Measurements from ENCODE around the gene STAT5B. TPM values are rescaled to one million over a fixed set of nuclear protein-coding genes. Genes with fewer than 3 reads are reported as not detected.

Gene STAT5B
- polyA plus RNA-seq, 1 donor: 57.7 TPM

DNA sequence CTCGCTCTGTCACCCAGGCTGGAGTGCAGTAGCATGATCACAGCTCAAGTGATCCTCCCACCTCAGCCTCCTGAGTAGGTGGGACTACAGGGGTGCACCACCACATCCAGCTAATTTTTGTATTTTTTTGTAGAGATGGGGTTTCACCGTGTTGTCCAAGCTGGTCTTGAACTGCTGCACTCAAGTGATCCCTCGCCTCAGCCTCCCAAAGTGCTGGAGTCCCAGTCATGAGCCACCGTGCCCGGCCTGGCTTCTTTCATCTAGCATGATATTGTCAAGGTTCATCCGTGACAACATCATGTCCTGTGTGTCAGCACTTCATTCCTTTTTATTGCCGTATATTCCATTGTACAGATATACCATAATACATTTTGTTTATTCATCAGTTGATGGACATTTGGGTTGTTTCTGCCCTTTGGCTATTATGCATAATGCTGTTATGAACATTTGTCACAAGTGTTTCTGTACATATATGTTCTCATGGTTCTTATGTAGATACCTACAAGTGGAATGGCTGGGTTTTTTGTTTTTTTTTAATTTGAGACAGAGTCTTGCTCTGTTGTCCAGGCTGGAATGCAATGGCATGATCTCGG is 78.5 kb downstream of the STAT5B start:
- DNase-seq: no peak
- H3K27ac ChIP-seq (ENCODE audit: low read length): no peak overlapping the region
- H3K36me3 ChIP-seq (ENCODE audit: control insufficient read depth, insufficient read depth, low read length): peaks cover 25% of the 10 kb centered on the region
- WGBS (ENCODE audit: insufficient coverage, low lambda C conversion rate): 100% methylated on average over 2 of the region's 8 CpGs
- peaks cover 29% of the 10 kb centered on the region for H3K4me1 ChIP-seq (ENCODE audit: control insufficient read depth, insufficient read depth, low read length)
- no peaks in the 10 kb centered on the region for H3K27me3 ChIP-seq (ENCODE audit: control insufficient read depth, insufficient read depth, low read length)
- H3K9me3 ChIP-seq (ENCODE audit: control insufficient read depth, low read depth, low read length): no peaks in the 10 kb centered on the region
- no peak overlapping the region for H3K4me3 ChIP-seq (ENCODE audit: low read length)

DNA sequence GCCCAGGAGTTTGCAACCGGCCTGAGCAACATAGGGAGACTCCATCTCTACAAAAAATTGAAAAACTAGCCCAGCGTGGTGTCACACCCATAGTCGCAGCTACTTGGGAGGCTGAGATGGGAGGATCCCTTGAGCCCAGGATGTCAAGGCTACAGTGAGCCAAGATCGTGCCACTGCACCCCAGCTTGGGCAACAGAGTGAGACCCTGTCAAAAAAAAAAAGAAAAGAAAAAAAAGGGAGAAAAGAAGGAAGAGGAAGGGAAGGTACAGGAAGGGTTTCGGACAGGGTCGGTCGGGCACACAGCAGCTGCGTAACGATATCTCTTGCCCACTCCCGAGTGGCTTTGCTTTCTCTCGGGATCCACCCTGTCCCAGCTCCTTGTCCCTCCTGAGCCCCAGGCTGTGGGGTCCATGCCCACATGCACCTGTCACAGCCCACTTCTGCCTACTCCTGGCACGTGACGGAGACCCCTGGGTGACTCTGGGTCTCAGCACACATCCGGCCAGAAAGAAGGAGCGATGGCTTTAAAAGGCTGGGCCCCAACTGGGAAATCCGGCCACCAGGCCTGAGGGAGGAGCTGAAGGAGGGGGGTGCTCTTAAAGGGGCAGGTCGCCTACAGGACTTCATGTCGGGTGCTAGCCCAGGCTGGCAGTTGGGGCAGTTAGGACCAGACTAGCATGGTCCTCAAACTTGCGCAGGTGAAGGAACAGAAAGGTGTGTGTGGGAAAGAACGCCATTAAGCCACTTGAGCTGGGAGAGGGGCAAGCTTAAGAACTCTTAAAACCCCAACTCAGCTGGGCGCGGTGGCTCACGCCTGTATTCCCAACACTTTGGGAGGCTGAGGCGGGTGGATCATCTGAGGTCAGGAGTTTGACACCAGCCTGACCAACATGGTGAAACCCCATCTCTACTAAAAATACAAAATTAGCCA is 82.0 kb downstream of the STAT5B start, which contains the start of gene GHDC:
Gene GHDC, minus strand, starts transcription at position 526 of the 931 bp plus-strand sequence. CDS start 913 bp downstream, outside the sequence.
- no peak within 1 kb of the TSS for H3K27ac ChIP-seq (ENCODE audit: low read length)
- H3K27me3 ChIP-seq (ENCODE audit: control insufficient read depth, insufficient read depth, low read length): no peaks in the 10 kb centered on the region
- DNase-seq: peak; percentile 79 to 86
- peak within 1 kb of the TSS; percentile 75 for H3K4me3 ChIP-seq (ENCODE audit: low read length)
- no peaks in the 10 kb centered on the region for H3K9me3 ChIP-seq (ENCODE audit: control insufficient read depth, low read depth, low read length)
- peaks cover 7% of the 10 kb centered on the region for H3K36me3 ChIP-seq (ENCODE audit: control insufficient read depth, insufficient read depth, low read length)
- no CpG with 5 or more reads among the region's 24 CpGs for WGBS (ENCODE audit: insufficient coverage, low lambda C conversion rate)
- peaks cover 14% of the 10 kb centered on the region for H3K4me1 ChIP-seq (ENCODE audit: control insufficient read depth, insufficient read depth, low read length)

GRCh38 chr17:42193216-42193968 is 82.8 kb downstream of the STAT5B start:
- no peak for DNase-seq
- no peak overlapping the region for H3K27ac ChIP-seq (ENCODE audit: low read length)
- no peaks in the 10 kb centered on the region for H3K9me3 ChIP-seq (ENCODE audit: control insufficient read depth, low read depth, low read length)
- 100% methylated on average over 1 of the region's 12 CpGs for WGBS (ENCODE audit: insufficient coverage, low lambda C conversion rate)
- H3K4me3 ChIP-seq (ENCODE audit: low read length): peak overlapping the region; percentile 75
- peaks cover 5% of the 10 kb centered on the region for H3K36me3 ChIP-seq (ENCODE audit: control insufficient read depth, insufficient read depth, low read length)
- peaks cover 14% of the 10 kb centered on the region for H3K4me1 ChIP-seq (ENCODE audit: control insufficient read depth, insufficient read depth, low read length)
- no peaks in the 10 kb centered on the region for H3K27me3 ChIP-seq (ENCODE audit: control insufficient read depth, insufficient read depth, low read length)

GRCh38 chr17:42192189-42193126 is 83.7 kb downstream of the STAT5B start:
- no peak overlapping the region for H3K4me3 ChIP-seq (ENCODE audit: low read length)
- H3K27ac ChIP-seq (ENCODE audit: low read length): no peak overlapping the region
- no peaks in the 10 kb centered on the region for H3K9me3 ChIP-seq (ENCODE audit: control insufficient read depth, low read depth, low read length)
- H3K4me1 ChIP-seq (ENCODE audit: control insufficient read depth, insufficient read depth, low read length): peaks cover 14% of the 10 kb centered on the region
- no peak for DNase-seq
- H3K27me3 ChIP-seq (ENCODE audit: control insufficient read depth, insufficient read depth, low read length): no peaks in the 10 kb centered on the region
- peaks cover 5% of the 10 kb centered on the region for H3K36me3 ChIP-seq (ENCODE audit: control insufficient read depth, insufficient read depth, low read length)
- WGBS (ENCODE audit: insufficient coverage, low lambda C conversion rate): no CpG with 5 or more reads among the region's 23 CpGs

DNA sequence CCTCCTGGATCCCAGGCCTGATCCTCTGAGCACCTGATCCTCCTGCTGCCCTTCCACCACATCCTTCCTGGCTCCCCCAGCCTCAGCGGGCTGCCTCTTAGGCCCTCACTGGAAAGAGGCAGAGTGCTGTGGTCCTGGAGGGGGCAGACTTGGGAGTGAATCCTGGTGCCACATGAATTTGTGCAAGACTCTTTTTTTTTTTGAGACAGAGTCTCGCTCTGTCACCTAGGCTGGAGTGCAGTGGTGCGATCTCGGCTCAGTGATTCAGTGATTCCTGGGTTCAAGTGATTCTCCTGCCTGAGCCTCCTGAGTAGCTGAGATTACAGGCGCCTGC is 84.9 kb downstream of the STAT5B start:
- Histone ChIP-seq H3K36me3 (ENCODE audit: control insufficient read depth, insufficient read depth, low read length) (peaks cover 5% of the 10 kb centered on the region), H3K4me1 (ENCODE audit: control insufficient read depth, insufficient read depth, low read length) (peaks cover 14% of the 10 kb centered on the region), H3K4me3 (ENCODE audit: low read length) (no peak overlapping the region), H3K9me3 (ENCODE audit: control insufficient read depth, low read depth, low read length) (no peaks in the 10 kb centered on the region), H3K27me3 (ENCODE audit: control insufficient read depth, insufficient read depth, low read length) (no peaks in the 10 kb centered on the region), H3K27ac (ENCODE audit: low read length) (no peak overlapping the region)
- no CpG with 5 or more reads among the region's 5 CpGs for WGBS (ENCODE audit: insufficient coverage, low lambda C conversion rate)
- no peak for DNase-seq

GRCh38 chr17:42190491-42191274 is 85.5 kb downstream of the STAT5B start:
- WGBS (ENCODE audit: insufficient coverage, low lambda C conversion rate): no CpG with 5 or more reads among the region's 17 CpGs
- no peak for DNase-seq
- Histone ChIP-seq H3K4me3 (ENCODE audit: low read length) (no peak overlapping the region), H3K4me1 (ENCODE audit: control insufficient read depth, insufficient read depth, low read length) (peaks cover 14% of the 10 kb centered on the region), H3K27ac (ENCODE audit: low read length) (no peak overlapping the region), H3K27me3 (ENCODE audit: control insufficient read depth, insufficient read depth, low read length) (no peaks in the 10 kb centered on the region), H3K36me3 (ENCODE audit: control insufficient read depth, insufficient read depth, low read length) (peaks cover 5% of the 10 kb centered on the region), H3K9me3 (ENCODE audit: control insufficient read depth, low read depth, low read length) (no peaks in the 10 kb centered on the region)

GRCh38 chr17:42189651-42189965 is 86.6 kb downstream of the STAT5B start:
- WGBS (ENCODE audit: insufficient coverage, low lambda C conversion rate): no CpG with 5 or more reads among the region's 11 CpGs
- Histone ChIP-seq H3K4me3 (ENCODE audit: low read length) (no peak overlapping the region), H3K27ac (ENCODE audit: low read length) (no peak overlapping the region), H3K36me3 (ENCODE audit: control insufficient read depth, insufficient read depth, low read length) (peaks cover 5% of the 10 kb centered on the region), H3K4me1 (ENCODE audit: control insufficient read depth, insufficient read depth, low read length) (peaks cover 16% of the 10 kb centered on the region), H3K27me3 (ENCODE audit: control insufficient read depth, insufficient read depth, low read length) (no peaks in the 10 kb centered on the region), H3K9me3 (ENCODE audit: control insufficient read depth, low read depth, low read length) (no peaks in the 10 kb centered on the region)
- no peak for DNase-seq

GRCh38 chr17:42188749-42189650 is 87.2 kb downstream of the STAT5B start:
- Histone ChIP-seq H3K4me1 (ENCODE audit: control insufficient read depth, insufficient read depth, low read length) (peaks cover 18% of the 10 kb centered on the region), H3K4me3 (ENCODE audit: low read length) (no peak overlapping the region), H3K27me3 (ENCODE audit: control insufficient read depth, insufficient read depth, low read length) (no peaks in the 10 kb centered on the region), H3K27ac (ENCODE audit: low read length) (no peak overlapping the region), H3K36me3 (ENCODE audit: control insufficient read depth, insufficient read depth, low read length) (peaks cover 5% of the 10 kb centered on the region), H3K9me3 (ENCODE audit: control insufficient read depth, low read depth, low read length) (no peaks in the 10 kb centered on the region)
- no CpG with 5 or more reads among the region's 19 CpGs for WGBS (ENCODE audit: insufficient coverage, low lambda C conversion rate)
- DNase-seq: no peak

GRCh38 chr17:42187833-42188232 is 88.4 kb downstream of the STAT5B start:
- Histone ChIP-seq H3K27me3 (ENCODE audit: control insufficient read depth, insufficient read depth, low read length) (no peaks in the 10 kb centered on the region), H3K36me3 (ENCODE audit: control insufficient read depth, insufficient read depth, low read length) (peaks cover 5% of the 10 kb centered on the region), H3K4me3 (ENCODE audit: low read length) (no peak overlapping the region), H3K4me1 (ENCODE audit: control insufficient read depth, insufficient read depth, low read length) (peaks cover 17% of the 10 kb centered on the region), H3K27ac (ENCODE audit: low read length) (no peak overlapping the region), H3K9me3 (ENCODE audit: control insufficient read depth, low read depth, low read length) (no peaks in the 10 kb centered on the region)
- no peak for DNase-seq
- WGBS (ENCODE audit: insufficient coverage, low lambda C conversion rate): no CpG with 5 or more reads among the region's 2 CpGs

Data from large intestine (tissue), 3 donors.